GM12878 (cell line): ENCODE data around the gene BMPR2. TPM values are rescaled to one million over a fixed set of nuclear protein-coding genes. Genes with fewer than 3 reads are reported as not detected.

ENCODE experiments used
- ATAC-seq: fragments of 200-7000 bp; cut with Tn5 transposase; 3 replicates; pipeline ENCODE4 v1.9.1; 2020; ENCODE audit warnings: mild to moderate bottlenecking, moderate library complexity
- BruUV-seq: library from RNA; stranded (reverse); fragments of 400-500 nt; replicated peaks from 2 replicates; lab custom pipeline; 2021; lab: Mats Ljungman, UMichigan
- CTCF ChIA-PET: fragments of 300-600 bp; sonication (Branson Sonifier 250); formaldehyde crosslinking; extraction: SDS; loops from one replicate; lab custom pipeline; 2021; ENCODE audit warnings: inconsistent platforms; lab: Yijun Ruan, JAX
- POLR2A ChIA-PET: fragments of 350-600 bp; formaldehyde crosslinking; extraction: SDS; loops from one replicate; lab custom pipeline; 2021; ENCODE audit warnings: inconsistent platforms; lab: Charles Lee
- RAD21 ChIA-PET: fragments of 300-600 bp; sonication (Branson Sonifier 250); formaldehyde crosslinking; loops from one replicate; lab custom pipeline; 2023; ENCODE audit warnings: antibody characterized with exemption; ENCODE audit not compliant: unreplicated experiment; lab: Charles Lee
- SMC1A ChIA-PET: fragments of 300-600 bp; sonication (Branson Sonifier 250); formaldehyde crosslinking; loops from one replicate; lab custom pipeline; 2023; ENCODE audit not compliant: unreplicated experiment, uncharacterized antibody; lab: Charles Lee
- DNase-seq: peaks from one replicate; pipeline ENCODE4 v3.0.0-alpha.2; 2011; ENCODE audit warnings: low read depth, low spot score
- FAIRE-seq: peaks from 3 replicates; lab custom pipeline; 2011; peaks lifted over from hg19 to GRCh38; lab: Jason Lieb, UNC
- H2AFZ ChIP-seq: 2 replicates; pipeline ENCODE4 v1.6.0; 2011; ENCODE audit warnings: low read depth, low read length, control low read depth; ENCODE audit not compliant: control insufficient read depth
- H3K27ac ChIP-seq: 2 replicates; pipeline ENCODE4 v1.5.1; 2011; ENCODE audit warnings: control low read depth; ENCODE audit not compliant: control insufficient read depth, insufficient read depth
- H3K27me3 ChIP-seq, 2 experiments: replicated peaks in 1 of 2; 2 replicates each; pipeline versions ENCODE4 v1.6.0 to v1.6.1; 2011; ENCODE audit warnings: low read length in 1 of 2; ENCODE audit not compliant: control insufficient read depth in 2 of 2, insufficient read depth in 2 of 2
- H3K36me3 ChIP-seq, 2 experiments: 2 replicates each; pipeline ENCODE4 v1.5.1; 2011; ENCODE audit warnings: low read length in 1 of 2; ENCODE audit not compliant: control insufficient read depth in 2 of 2, insufficient read depth in 2 of 2
- H3K4me1 ChIP-seq: 2 replicates; pipeline ENCODE4 v1.6.1; 2011; ENCODE audit warnings: mild to moderate bottlenecking, low read length, moderate library complexity, mixed read lengths; ENCODE audit not compliant: control insufficient read depth, insufficient read depth
- H3K4me2 ChIP-seq: 2 replicates; pipeline ENCODE4 v1.6.0; 2011; ENCODE audit warnings: control low read depth; ENCODE audit not compliant: control insufficient read depth, insufficient read depth
- H3K4me3 ChIP-seq: fragments of 200-600 bp; sonication (generic); 2 replicates; pipeline ENCODE4 v1.5.1; 2016
- H3K79me2 ChIP-seq: 2 replicates; pipeline ENCODE4 v1.6.0; 2011; ENCODE audit warnings: low read length; ENCODE audit not compliant: control insufficient read depth, insufficient read depth
- H3K9ac ChIP-seq: 2 replicates; pipeline ENCODE4 v1.8.0; 2011; ENCODE audit warnings: low read length, control low read depth, mixed read lengths; ENCODE audit not compliant: control insufficient read depth, insufficient read depth
- H3K9me3 ChIP-seq: replicated peaks from 3 replicates; pipeline ENCODE4 v1.5.1; 2011; ENCODE audit warnings: mild to moderate bottlenecking, low read length; ENCODE audit not compliant: control insufficient read depth, insufficient read depth
- H4K20me1 ChIP-seq: 2 replicates; pipeline ENCODE4 v1.6.0; 2011; ENCODE audit not compliant: control insufficient read depth, insufficient read depth
- DPF2 ChIP-seq: fragments of 450-650 bp; IDR thresholded peaks from 2 replicates; pipeline ENCODE4 v1.6.1; 2017; ENCODE audit warnings: mild to moderate bottlenecking
- EP300 ChIP-seq, 2 experiments: fragments of 150-350 bp in 1 of 2; IDR thresholded peaks; 2 replicates each; pipeline ENCODE4 v1.6.1; 2011 to 2012; ENCODE audit warnings: low read depth in 2 of 2, low read length in 2 of 2, borderline replicate concordance in 1 of 2, improper control_type of control experiment in 1 of 2, inconsistent platforms in 1 of 2; ENCODE audit not compliant: control insufficient read depth in 1 of 2
- FOS ChIP-seq: IDR thresholded peaks from 3 replicates; pipeline ENCODE4 v1.6.1; 2011; ENCODE audit warnings: borderline replicate concordance; ENCODE audit not compliant: insufficient read length; ENCODE audit errors: extremely low read depth
- HDAC6 ChIP-seq: fragments of 200-600 bp; sonication (generic); IDR thresholded peaks from one replicate; pipeline ENCODE4 v1.8.0; 2017; ENCODE audit warnings: antibody characterized with exemption; ENCODE audit not compliant: unreplicated experiment
- IKZF2 ChIP-seq, 2 experiments: fragments of 450-650 bp; IDR thresholded peaks; 2 replicates each; pipeline ENCODE4 v1.6.1; 2017; ENCODE audit warnings: mild to moderate bottlenecking in 2 of 2, moderate library complexity in 2 of 2
- JUNB ChIP-seq: IDR thresholded peaks from 2 replicates; pipeline ENCODE4 v1.6.1; 2016; ENCODE audit warnings: antibody characterized with exemption, mild to moderate bottlenecking
- MTA3 ChIP-seq: IDR thresholded peaks from 2 replicates; pipeline ENCODE4 v1.6.1; 2012; ENCODE audit warnings: low read length, inconsistent platforms, borderline replicate concordance
- MXI1 ChIP-seq: fragments of 150-350 bp; IDR thresholded peaks from 2 replicates; pipeline ENCODE4 v1.6.1; 2011; ENCODE audit warnings: low read depth, mild to moderate bottlenecking, inconsistent platforms, low read length, improper control_type of control experiment
- NFIC ChIP-seq: IDR thresholded peaks from 2 replicates; pipeline ENCODE4 v1.6.1; 2012; ENCODE audit warnings: low read depth, mild to moderate bottlenecking, inconsistent platforms, low read length, moderate library complexity
- SMARCA5 ChIP-seq: fragments of 450-650 bp; IDR thresholded peaks from 2 replicates; pipeline ENCODE4 v1.6.1; 2017; ENCODE audit warnings: mild to moderate bottlenecking
- TAF1 ChIP-seq: IDR thresholded peaks from 2 replicates; pipeline ENCODE4 v1.6.1; 2011; ENCODE audit warnings: mild to moderate bottlenecking, low read depth, low read length, borderline replicate concordance
- TBL1XR1 ChIP-seq: IDR thresholded peaks from 2 replicates; pipeline ENCODE4 v1.6.1; 2012; ENCODE audit warnings: low read depth, low read length, improper control_type of control experiment
- WRNIP1 ChIP-seq: IDR thresholded peaks from 2 replicates; pipeline ENCODE4 v1.6.1; 2011; ENCODE audit warnings: low read depth, low read length, improper control_type of control experiment, borderline replicate concordance
- ZBED1 ChIP-seq: IDR thresholded peaks from 2 replicates; pipeline ENCODE4 v1.6.1; 2016; ENCODE audit warnings: borderline replicate concordance
- WGBS: methylation state at CpG from one replicate; pipeline ENCODE4 v1.1.6; 2016; ENCODE audit warnings: low lambda C conversion rate; ENCODE audit not compliant: insufficient replicate concordance, insufficient coverage; ENCODE audit errors: missing lambda C conversion rate; 5-methylcytosine and 5-hydroxymethylcytosine counted together
- in situ Hi-C: fragments of 300-500 bp; cut with MboI; formaldehyde crosslinking; loops from 9 replicates; pipeline ENCODE4 v1.14.3; 2018; ENCODE audit warnings: mixed read lengths
- intact Hi-C: fragments of 100-400 bp; cut with micrococcal nuclease; formaldehyde crosslinking; loops from one replicate; pipeline ENCODE4 v1.14.2; 2022; ENCODE audit not compliant: unreplicated experiment
- polyA plus RNA-seq, 11 experiments: library from polyadenylated mRNA; depleted of rRNA in 4 of 11; unstranded in 6 of 11; stranded (reverse) in 5 of 11; fragments of >200 nt; fragmentation: Nextera tagmentation in 4 of 11; fragmentation: Illumina TruSeq in 1 of 11; extraction: Ambion mirVana in 4 of 11; extraction: Trizol in 1 of 11; gene quantifications; 1 replicate in 1 of 11; 2 replicates in 10 of 11; pipeline versions ENCODE4 v1.2.1 to v1.2.3, GENCODE V29; 2011 to 2016; ENCODE audit warnings: inconsistent platforms in 2 of 11, missing spikeins in 2 of 11, low read depth in 1 of 11
- total RNA-seq, 4 experiments: library from RNA; depleted of rRNA in 3 of 4; stranded (reverse); fragments of >200 nt in 3 of 4; fragmentation: Illumina TruSeq in 1 of 4; extraction: Trizol in 1 of 4; gene quantifications; 2 replicates each; pipeline versions ENCODE4 v1.2.1 to v1.2.3, GENCODE V29; 2013 to 2021
- TF ChIP-seq, protein P1 (sequence below): fragments of 450-650 bp; IDR thresholded peaks from 2 replicates; pipeline ENCODE4 v1.6.1; 2017; ENCODE audit warnings: mild to moderate bottlenecking

BMPR2 gene
- total and polyA plus RNA-seq, 10 of the 15 experiments (the other 5 are each of a cell fraction or from before 2014, with no cell fraction given) = 2.4 to 33.0 (median 7.1) TPM

DNA sequence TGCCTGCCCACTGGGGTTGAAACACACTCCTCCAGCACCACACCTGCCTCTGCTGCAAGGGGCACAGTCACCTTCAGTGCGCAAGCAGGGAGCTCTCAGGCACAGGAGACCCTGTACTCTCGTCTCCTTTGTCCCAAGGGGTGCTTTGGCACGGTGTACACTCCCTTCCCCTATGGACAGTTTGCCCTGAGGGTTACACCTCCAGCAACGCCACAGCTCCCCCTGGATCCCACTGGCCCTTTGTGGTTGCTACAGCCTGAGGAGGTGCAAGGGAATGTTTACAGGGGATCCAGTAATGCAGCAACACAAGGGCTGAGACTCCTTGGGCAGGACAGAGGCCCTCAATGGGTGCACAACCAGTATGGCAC, 213.4 kb downstream of the BMPR2 start:
- H3K4me3 ChIP-seq = no peak overlapping the region
- ATAC-seq = no peak; the same call in 2 of the 3 replicates
- no peak for DNase-seq
- no peak overlapping the region for H3K9ac ChIP-seq
- POLR2A ChIA-PET = interaction anchor here (0.6 to 1.7 kb wide), 2 partner anchors 11 to 13 kb away, joined by 3 read pairs; no protein-coding TSS in a partner anchor
- H3K9me3 ChIP-seq = no peaks in the 10 kb centered on the region; the same call in 2 of the 3 replicates
- no peak overlapping the region for H2AFZ ChIP-seq
- 69% methylated on average over 4 of the region's 4 CpGs for WGBS
- FAIRE-seq = no peak
- intact Hi-C loops (loop anchor here (5.0 kb wide), 1 partner anchor 193 kb away; no protein-coding TSS in a partner anchor), in situ Hi-C loops (loop anchor here (25.0 kb wide), 1 partner anchor 1223 kb away; no protein-coding TSS in a partner anchor)
- H4K20me1 ChIP-seq = no peaks in the 10 kb centered on the region
- CTCF ChIA-PET = interaction anchor here (0.9 to 6.1 kb wide), 28 partner anchors 9 to 865 kb away, joined by 3 to 52 read pairs (median 6); partner anchors contain the start of genes FAM117B and ICA1L
- H3K27ac ChIP-seq = no peak overlapping the region
- no peaks in the 10 kb centered on the region for H3K27me3 ChIP-seq
- SMC1A ChIA-PET = interaction anchor here (0.6 to 4.6 kb wide), 19 partner anchors 9 to 1225 kb away, joined by 3 to 31 read pairs (median 8); partner anchors contain the start of genes FAM117B and WDR12
- peaks cover 3% of the 10 kb centered on the region for H3K4me1 ChIP-seq
- RAD21 ChIA-PET = interaction anchor here (0.9 to 3.9 kb wide), 8 partner anchors 9 to 281 kb away, joined by 3 to 41 read pairs (median 7); partner anchors contain the start of gene ICA1L
- TF ChIP-seq WRNIP1 = no peak
- TF ChIP-seq IKZF2 (IDR thresholded peaks at IDR 0.05) = no peak
- no peak for TF ChIP-seq FOS
- TF ChIP-seq JUNB = no peak
- no peak for TF ChIP-seq EP300 (IDR thresholded peaks at IDR 0.05; ENCODE audit: borderline replicate concordance in 1 of 2, control insufficient read depth in 1 of 2, low read depth in 2 of 2, low read length in 2 of 2)
- TF ChIP-seq TBL1XR1 = no peak
- no peak for TF ChIP-seq NFIC
- TF ChIP-seq, protein P1, sequence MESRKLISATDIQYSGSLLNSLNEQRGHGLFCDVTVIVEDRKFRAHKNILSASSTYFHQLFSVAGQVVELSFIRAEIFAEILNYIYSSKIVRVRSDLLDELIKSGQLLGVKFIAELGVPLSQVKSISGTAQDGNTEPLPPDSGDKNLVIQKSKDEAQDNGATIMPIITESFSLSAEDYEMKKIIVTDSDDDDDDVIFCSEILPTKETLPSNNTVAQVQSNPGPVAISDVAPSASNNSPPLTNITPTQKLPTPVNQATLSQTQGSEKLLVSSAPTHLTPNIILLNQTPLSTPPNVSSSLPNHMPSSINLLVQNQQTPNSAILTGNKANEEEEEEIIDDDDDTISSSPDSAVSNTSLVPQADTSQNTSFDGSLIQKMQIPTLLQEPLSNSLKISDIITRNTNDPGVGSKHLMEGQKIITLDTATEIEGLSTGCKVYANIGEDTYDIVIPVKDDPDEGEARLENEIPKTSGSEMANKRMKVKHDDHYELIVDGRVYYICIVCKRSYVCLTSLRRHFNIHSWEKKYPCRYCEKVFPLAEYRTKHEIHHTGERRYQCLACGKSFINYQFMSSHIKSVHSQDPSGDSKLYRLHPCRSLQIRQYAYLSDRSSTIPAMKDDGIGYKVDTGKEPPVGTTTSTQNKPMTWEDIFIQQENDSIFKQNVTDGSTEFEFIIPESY = no peak
- no peak for TF ChIP-seq HDAC6
- TF ChIP-seq SMARCA5 = no peak
- TF ChIP-seq TAF1 = no peak
- no peak for TF ChIP-seq MXI1
- no peak for TF ChIP-seq ZBED1
- TF ChIP-seq DPF2 = no peak
- no peak for TF ChIP-seq MTA3
- H3K4me2 ChIP-seq = no peak overlapping the region
- no peaks in the 10 kb centered on the region for H3K79me2 ChIP-seq
- BruUV-seq = no TSS peak
- H3K36me3 ChIP-seq = no peaks in the 10 kb centered on the region
